ENCODE data around the gene CLDN12. TPM values are rescaled to one million over a fixed set of nuclear protein-coding genes. Genes with fewer than 3 reads are reported as not detected.

Gene CLDN12
- total and polyA plus RNA-seq, 2 experiments from 2014 or later, result 16.6 to 48.5 TPM

GRCh38 chr7:90407484-90407821 lies 4.2 kb downstream of the CLDN12 start:
- Histone ChIP-seq H3K9me2 (ENCODE audit: insufficient read depth) (no peaks in the 10 kb centered on the region), H3K79me2 (replicated peaks; ENCODE audit: insufficient read depth) (peaks cover 27% of the 10 kb centered on the region), H3K4me3 (no peak overlapping the region), H3K4me1 (ENCODE audit: insufficient read depth) (no peaks in the 10 kb centered on the region), H3K27me3 (ENCODE audit: insufficient read depth) (no peaks in the 10 kb centered on the region), H2AFZ (no peak overlapping the region), H3K36me3 (ENCODE audit: insufficient read depth) (peaks cover 15% of the 10 kb centered on the region; the same call in 1 of the 2 replicates), H4K20me1 (replicated peaks; ENCODE audit: insufficient read depth) (peaks cover 4% of the 10 kb centered on the region; the same call in 1 of the 2 replicates), H3K27ac (ENCODE audit: low read depth) (no peak overlapping the region), H3F3A (replicated peaks; ENCODE audit: low read depth) (no peaks in the 10 kb centered on the region), H3K4me2 (no peak overlapping the region)
- no peak for ATAC-seq
- no peaks in the 10 kb centered on the region for H3K9me3 Mint-ChIP-seq
- peaks cover 33% of the 10 kb centered on the region for H3K36me3 Mint-ChIP-seq (ENCODE audit: low read depth)
- DNase-seq (ENCODE audit: low spot score), result no peak
- no peak overlapping the region for H3K27ac Mint-ChIP-seq
- H3K27me3 Mint-ChIP-seq (ENCODE audit: insufficient read depth, low read depth, poor library complexity), result no peaks in the 10 kb centered on the region
- peaks cover 5% of the 10 kb centered on the region for H3K4me1 Mint-ChIP-seq
- H3K4me3 Mint-ChIP-seq, result no peak overlapping the region
- no peak for TF ChIP-seq JUNB (IDR thresholded peaks at IDR 0.05; ENCODE audit: unreplicated experiment)
- no peak for TF ChIP-seq NANOG (IDR thresholded peaks at IDR 0.05; ENCODE audit: borderline replicate concordance)
- no peak for TF ChIP-seq CTCF (conservative IDR thresholded peaks at IDR 0.05; ENCODE audit: low read depth in 2 of 2)
- no peak for TF ChIP-seq ZNF331 (CRISPR knock-in tag; IDR thresholded peaks at IDR 0.05; ENCODE audit: low read depth)
- TF ChIP-seq ZNF462 (CRISPR knock-in tag; IDR thresholded peaks at IDR 0.05), result no peak
- no peak for TF ChIP-seq POLR2AphosphoS5 (IDR thresholded peaks at IDR 0.05; ENCODE audit: low read depth)
- no peak for TF ChIP-seq ZNF114 (CRISPR knock-in tag; IDR thresholded peaks at IDR 0.05)
- no peak for TF ChIP-seq STAT1 (IDR thresholded peaks at IDR 0.05; ENCODE audit: unreplicated experiment)
- TF ChIP-seq ETS1 (IDR thresholded peaks at IDR 0.05), result no peak

Data from GM23338 (cell line).